B cell (primary cell): Measurements from ENCODE around the gene TRMU. TPM values are rescaled to one million over a fixed set of nuclear protein-coding genes. Genes with fewer than 3 reads are reported as not detected.

Experiments
- ATAC-seq: fragments of 200-7000 bp; cut with Tn5 transposase; one replicate; pipeline ENCODE4 v1.10.0; 2021; ENCODE audit warnings: low read depth, mild to moderate bottlenecking, moderate number of reproducible peaks, moderate library complexity
- CTCF ChIA-PET: fragments of 350-600 bp; sonication (Branson Sonifier 250); formaldehyde crosslinking; loops from one replicate; lab custom pipeline; 2021; ENCODE audit warnings: antibody characterized with exemption, inconsistent platforms; lab: Charles Lee
- POLR2A ChIA-PET: fragments of 350-600 bp; sonication (Branson Sonifier 250); formaldehyde crosslinking; loops from one replicate; lab custom pipeline; 2021; ENCODE audit warnings: antibody characterized with exemption; lab: Charles Lee
- DNase-seq: peaks from one replicate; pipeline ENCODE4 v3.0.0; 2013
- H2AFZ ChIP-seq: 2 replicates; pipeline ENCODE4 v1.6.1; 2012; ENCODE audit warnings: mild to moderate bottlenecking, low read depth, low read length; ENCODE audit not compliant: insufficient read depth, poor library complexity, severe bottlenecking
- H3K27ac ChIP-seq, 2 donors: 1 replicate in 1 of 2; 2 replicates in 1 of 2; pipeline ENCODE4 v1.5.1; 2012 to 2013; ENCODE audit warnings: low read length in 2 of 2, mild to moderate bottlenecking in 2 of 2, moderate library complexity in 1 of 2
- H3K27me3 ChIP-seq, 4 experiments: fragments of 200-600 bp in 1 of 4; sonication (generic) in 1 of 4; replicated peaks in 1 of 4; 1 replicate in 2 of 4; 2 replicates in 2 of 4; pipeline versions ENCODE4 v1.6.1 to v1.7.0; 2013 to 2016; ENCODE audit warnings: low read length in 3 of 4, mild to moderate bottlenecking in 2 of 4, mixed read lengths in 1 of 4, moderate library complexity in 1 of 4; ENCODE audit not compliant: insufficient read depth in 4 of 4, control insufficient read depth in 3 of 4; ENCODE audit errors: control extremely low read depth in 1 of 4
- H3K36me3 ChIP-seq, 2 experiments: replicated peaks in 1 of 2; 1 replicate in 1 of 2; 2 replicates in 1 of 2; pipeline versions ENCODE4 v1.6.1 to v1.7.1; 2013; ENCODE audit warnings: low read length in 1 of 2; ENCODE audit not compliant: insufficient read depth in 2 of 2, control insufficient read depth in 1 of 2; ENCODE audit errors: control extremely low read depth in 1 of 2, extremely low read depth in 1 of 2
- H3K4me1 ChIP-seq, 2 donors: fragments of 200-600 bp in 1 of 2; sonication (generic) in 1 of 2; 1 replicate in 1 of 2; 2 replicates in 1 of 2; pipeline versions ENCODE4 v1.5.1 to v1.6.1; 2013 to 2017; ENCODE audit warnings: low read length in 2 of 2; ENCODE audit not compliant: control insufficient read depth in 2 of 2, insufficient read depth in 2 of 2
- H3K4me2 ChIP-seq: replicated peaks from 2 replicates; pipeline ENCODE3; 2012; ENCODE audit warnings: mild to moderate bottlenecking, low read depth, low read length; ENCODE audit not compliant: poor library complexity, severe bottlenecking
- H3K4me3 ChIP-seq, 5 experiments: fragments of 200-600 bp in 1 of 5; sonication (generic) in 1 of 5; 1 replicate in 3 of 5; 2 replicates in 2 of 5; pipeline versions ENCODE4 v1.5.1 to v1.7.0; 2011 to 2016; ENCODE audit warnings: low read length in 4 of 5, mild to moderate bottlenecking in 4 of 5, low read depth in 2 of 5, control low read depth in 1 of 5, moderate library complexity in 1 of 5; ENCODE audit not compliant: insufficient read depth in 1 of 5; ENCODE audit errors: control extremely low read depth in 1 of 5, extremely low read depth in 1 of 5
- H3K79me2 ChIP-seq: fragments of 200-600 bp; sonication (generic); one replicate; pipeline ENCODE4 v1.6.0; 2016; ENCODE audit warnings: low read length; ENCODE audit not compliant: control insufficient read depth, insufficient read depth
- H3K9ac ChIP-seq: fragments of 200-600 bp; sonication (generic); 2 replicates; pipeline ENCODE4 v1.6.1; 2017; ENCODE audit warnings: mild to moderate bottlenecking, low read length, moderate library complexity
- H3K9me3 ChIP-seq, 3 donors: one replicate each; pipeline versions ENCODE4 v1.6.1 to v1.7.1; 2013; ENCODE audit warnings: low read length in 2 of 3; ENCODE audit not compliant: control insufficient read depth in 2 of 3, insufficient read depth in 1 of 3; ENCODE audit errors: control extremely low read depth in 1 of 3
- H4K20me1 ChIP-seq: 2 replicates; pipeline ENCODE4 v1.6.0; 2012; ENCODE audit warnings: mild to moderate bottlenecking, low read length; ENCODE audit not compliant: insufficient read depth, control insufficient read depth, poor library complexity, severe bottlenecking
- H3K27ac Mint-ChIP-seq: one replicate; pipeline ENCODE4 v1.8.0; 2021; ENCODE audit warnings: mixed read lengths
- H3K27me3 Mint-ChIP-seq: one replicate; pipeline ENCODE4 v1.8.0; 2021; ENCODE audit warnings: mixed read lengths
- H3K4me1 Mint-ChIP-seq: one replicate; pipeline ENCODE4 v1.8.0; 2021; ENCODE audit warnings: mixed read lengths
- H3K4me3 Mint-ChIP-seq: one replicate; pipeline ENCODE4 v1.8.0; 2021; ENCODE audit warnings: mixed read lengths
- H3K9me3 Mint-ChIP-seq: one replicate; pipeline ENCODE4 v1.8.0; 2022; ENCODE audit warnings: mixed read lengths; ENCODE audit not compliant: insufficient read depth
- CTCF ChIP-seq: fragments of 200-600 bp; IDR thresholded peaks from one replicate; pipeline ENCODE4 v1.8.0; 2022; ENCODE audit warnings: antibody characterized with exemption, mild to moderate bottlenecking
- EZH2 ChIP-seq: IDR thresholded peaks from 2 replicates; pipeline ENCODE4 v1.6.1; 2012; ENCODE audit warnings: borderline replicate concordance, low read depth, mild to moderate bottlenecking, moderate library complexity, low read length; ENCODE audit not compliant: insufficient read depth, poor library complexity, severe bottlenecking
- WGBS: methylation state at CpG from one replicate; pipeline ENCODE4 v1.1.5; 2013; ENCODE audit warnings: missing lambda C conversion rate; ENCODE audit not compliant: insufficient coverage; 5-methylcytosine and 5-hydroxymethylcytosine counted together
- intact Hi-C: fragments of 100-400 bp; cut with micrococcal nuclease; formaldehyde crosslinking; loops from one replicate; pipeline ENCODE4 v1.10.0; 2022
- polyA plus RNA-seq: library from polyadenylated mRNA; depleted of rRNA; stranded (reverse); fragments of >200 nt; gene quantifications from 2 replicates; pipeline ENCODE4 v1.2.3, GENCODE V29; 2012
- total RNA-seq, 2 donors: library from RNA; stranded (reverse); fragments of 120-200 nt in 1 of 2; gene quantifications; 1 replicate in 1 of 2; 2 replicates in 1 of 2; pipeline versions ENCODE4 v1.2.3 to v1.2.4, GENCODE V29; 2013 to 2022

Gene TRMU
- total and polyA plus RNA-seq, 2 donors (not counting 1 experiment from before 2014, with no cell fraction given) = 51.0 to 76.9 TPM

GRCh38 chr22:46318576-46318975, 16.9 kb upstream of the TRMU start:
- no peaks in the 10 kb centered on the region for H4K20me1 ChIP-seq
- ATAC-seq = no peak
- H3K27me3 ChIP-seq = no peaks in the 10 kb centered on the region
- no peak overlapping the region for H3K4me2 ChIP-seq
- H3K79me2 ChIP-seq = no peaks in the 10 kb centered on the region
- H3K4me3 Mint-ChIP-seq = no peak overlapping the region
- no peak overlapping the region for H3K27ac ChIP-seq
- CTCF ChIA-PET = interaction anchor here (1.1 to 12.8 kb wide), 5 partner anchors 12 to 322 kb away, joined by 3 to 228 read pairs (median 5); no protein-coding TSS in a partner anchor
- no peaks in the 10 kb centered on the region for H3K4me1 Mint-ChIP-seq
- POLR2A ChIA-PET = no interaction called here
- H3K9ac ChIP-seq = no peak overlapping the region
- H3K9me3 ChIP-seq = no peaks in the 10 kb centered on the region
- no peaks in the 10 kb centered on the region for H3K9me3 Mint-ChIP-seq
- H3K27ac Mint-ChIP-seq = no peak overlapping the region
- H2AFZ ChIP-seq = no peak overlapping the region
- H3K4me3 ChIP-seq = no peak overlapping the region
- H3K27me3 Mint-ChIP-seq = no peaks in the 10 kb centered on the region
- over 99% methylated on average over 15 of the region's 15 CpGs for WGBS
- no peaks in the 10 kb centered on the region for H3K36me3 ChIP-seq
- no peak for TF ChIP-seq CTCF
- TF ChIP-seq EZH2 = no peak
- DNase-seq = no peak
- no peaks in the 10 kb centered on the region for H3K4me1 ChIP-seq
- intact Hi-C loops = no loop called here

DNA sequence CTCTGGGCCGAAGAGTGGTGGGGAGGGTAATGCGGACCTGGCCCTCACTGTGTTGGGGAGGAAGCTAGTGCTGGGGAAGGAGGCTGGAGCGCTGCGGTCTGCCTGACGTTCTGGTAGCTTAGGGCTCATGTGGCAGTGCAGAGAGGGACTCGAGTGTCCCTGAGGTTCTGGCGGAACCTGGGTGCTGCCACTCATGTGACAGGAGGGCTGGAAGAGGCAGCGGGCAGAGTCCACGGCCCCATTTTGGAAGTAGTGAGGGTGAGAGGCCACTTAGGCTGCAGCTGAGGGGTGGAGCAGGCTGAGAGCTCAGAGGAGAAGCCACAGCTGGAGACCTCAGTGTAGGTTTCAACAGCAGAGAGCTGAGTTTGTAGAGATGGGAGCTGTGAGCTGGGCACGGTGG, 16.2 kb upstream of the TRMU start:
- H3K27ac Mint-ChIP-seq = no peak overlapping the region
- CTCF ChIA-PET = interaction anchor here (1.1 to 1.6 kb wide), 3 partner anchors 13 to 313 kb away, joined by 3 to 7 read pairs (median 3); no protein-coding TSS in a partner anchor

More for the DNA sequence above, 16.2 kb upstream of the TRMU start:
- POLR2A ChIA-PET = no interaction called here
- Histone ChIP-seq H4K20me1 (no peaks in the 10 kb centered on the region), H3K27ac (no peak overlapping the region), H3K4me1 (no peaks in the 10 kb centered on the region), H3K4me3 (no peak overlapping the region), H2AFZ (no peak overlapping the region), H3K9ac (no peak overlapping the region), H3K79me2 (no peaks in the 10 kb centered on the region), H3K27me3 (no peaks in the 10 kb centered on the region), H3K4me2 (no peak overlapping the region), H3K36me3 (no peaks in the 10 kb centered on the region), H3K9me3 (no peaks in the 10 kb centered on the region)
- WGBS = 99% methylated on average over 10 of the region's 10 CpGs
- no peak overlapping the region for H3K4me3 Mint-ChIP-seq
- no peaks in the 10 kb centered on the region for H3K27me3 Mint-ChIP-seq
- ATAC-seq = no peak
- no peaks in the 10 kb centered on the region for H3K4me1 Mint-ChIP-seq
- TF ChIP-seq CTCF (no peak), EZH2 (no peak)
- DNase-seq = no peak
- H3K9me3 Mint-ChIP-seq = no peaks in the 10 kb centered on the region
- intact Hi-C loops = no loop called here
